A549 treated with CORT108297 at 1 μM for 4 hours (cell line): Measurements from ENCODE around the gene SEC24C. TPM values are rescaled to one million over a fixed set of nuclear protein-coding genes. Genes with fewer than 3 reads are reported as not detected.

Source experiments
- total RNA-seq: library from RNA; stranded (reverse); fragments of 200-300 nt; extraction: Qiagen RNA extraction; gene quantifications from 5 replicates; pipeline ENCODE4 v1.2.3, GENCODE V29; 2022

The SEC24C gene, protein sequence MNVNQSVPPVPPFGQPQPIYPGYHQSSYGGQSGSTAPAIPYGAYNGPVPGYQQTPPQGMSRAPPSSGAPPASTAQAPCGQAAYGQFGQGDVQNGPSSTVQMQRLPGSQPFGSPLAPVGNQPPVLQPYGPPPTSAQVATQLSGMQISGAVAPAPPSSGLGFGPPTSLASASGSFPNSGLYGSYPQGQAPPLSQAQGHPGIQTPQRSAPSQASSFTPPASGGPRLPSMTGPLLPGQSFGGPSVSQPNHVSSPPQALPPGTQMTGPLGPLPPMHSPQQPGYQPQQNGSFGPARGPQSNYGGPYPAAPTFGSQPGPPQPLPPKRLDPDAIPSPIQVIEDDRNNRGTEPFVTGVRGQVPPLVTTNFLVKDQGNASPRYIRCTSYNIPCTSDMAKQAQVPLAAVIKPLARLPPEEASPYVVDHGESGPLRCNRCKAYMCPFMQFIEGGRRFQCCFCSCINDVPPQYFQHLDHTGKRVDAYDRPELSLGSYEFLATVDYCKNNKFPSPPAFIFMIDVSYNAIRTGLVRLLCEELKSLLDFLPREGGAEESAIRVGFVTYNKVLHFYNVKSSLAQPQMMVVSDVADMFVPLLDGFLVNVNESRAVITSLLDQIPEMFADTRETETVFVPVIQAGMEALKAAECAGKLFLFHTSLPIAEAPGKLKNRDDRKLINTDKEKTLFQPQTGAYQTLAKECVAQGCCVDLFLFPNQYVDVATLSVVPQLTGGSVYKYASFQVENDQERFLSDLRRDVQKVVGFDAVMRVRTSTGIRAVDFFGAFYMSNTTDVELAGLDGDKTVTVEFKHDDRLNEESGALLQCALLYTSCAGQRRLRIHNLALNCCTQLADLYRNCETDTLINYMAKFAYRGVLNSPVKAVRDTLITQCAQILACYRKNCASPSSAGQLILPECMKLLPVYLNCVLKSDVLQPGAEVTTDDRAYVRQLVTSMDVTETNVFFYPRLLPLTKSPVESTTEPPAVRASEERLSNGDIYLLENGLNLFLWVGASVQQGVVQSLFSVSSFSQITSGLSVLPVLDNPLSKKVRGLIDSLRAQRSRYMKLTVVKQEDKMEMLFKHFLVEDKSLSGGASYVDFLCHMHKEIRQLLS
- 54.0 to 62.7 TPM (median 59.7 TPM) in 5 replicates for total RNA-seq

DNA sequence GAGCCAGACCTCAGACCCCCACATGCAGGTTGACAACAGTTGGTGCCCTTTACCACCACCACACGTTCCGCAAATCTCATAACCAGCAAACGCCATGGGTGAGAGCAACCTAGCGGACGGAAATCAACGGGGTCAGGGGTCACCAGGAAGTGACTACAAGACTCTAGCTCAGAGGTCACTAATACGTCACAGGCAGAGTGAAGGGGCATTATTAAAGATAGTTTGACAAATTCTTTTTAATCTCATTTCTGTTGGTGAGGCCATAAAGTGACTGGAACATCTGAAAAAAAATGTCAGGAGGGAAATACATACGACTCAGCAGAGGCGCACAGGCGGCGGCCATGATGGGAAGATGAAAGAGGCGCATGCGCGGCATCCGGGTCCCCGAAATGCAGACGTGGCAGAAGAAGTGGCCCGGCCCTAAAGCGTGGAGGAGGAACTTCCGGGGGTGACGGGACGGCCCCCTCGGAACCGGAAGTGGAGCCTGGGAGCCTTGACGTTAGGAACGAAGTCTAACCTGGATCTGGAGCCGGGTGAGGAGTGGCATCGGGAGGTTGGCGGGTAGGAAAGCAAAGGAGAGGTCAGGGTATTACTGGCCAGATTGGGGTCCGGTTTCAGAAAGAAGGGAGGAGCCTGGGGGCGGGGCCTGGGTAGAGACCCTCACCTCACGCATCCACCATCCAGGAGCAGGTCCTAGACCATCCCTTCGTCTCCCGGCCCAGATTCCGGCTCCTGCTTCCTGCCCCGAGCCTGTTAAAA, at the start of gene SEC24C:
TSS of gene SEC24C (plus strand) at position 468 of the 759 bp plus-strand sequence. CDS start 2,461 bp downstream, outside the sequence.

DNA sequence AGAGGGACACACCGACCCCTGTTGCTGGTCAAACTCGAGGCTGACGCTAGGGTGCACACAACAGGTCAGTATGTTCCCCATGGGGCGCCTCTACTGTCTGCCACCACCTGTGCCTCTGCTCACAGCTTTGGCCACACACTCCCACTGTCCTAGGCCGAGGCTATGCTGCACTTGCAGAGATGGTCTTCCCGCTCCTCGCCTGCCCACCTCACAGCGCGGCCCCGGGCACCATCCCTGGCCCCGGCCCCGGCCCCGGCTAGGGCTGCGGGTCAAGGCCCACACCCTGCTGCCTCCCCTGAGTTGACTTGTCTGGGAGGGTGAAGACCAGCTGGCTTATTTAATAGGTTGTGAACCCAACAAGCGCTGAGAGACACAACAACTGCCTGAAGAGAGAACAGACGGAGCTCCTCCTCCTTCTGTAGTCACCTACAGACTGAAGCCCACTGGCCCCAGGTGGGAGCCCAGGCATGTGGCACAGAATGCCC, 46.5 kb upstream of the SEC24C start, which contains the start of gene AGAP5:
TSS of gene AGAP5 (minus strand) at position 435 of the 485 bp plus-strand sequence. CDS start at position 81, 354 bp downstream.

DNA sequence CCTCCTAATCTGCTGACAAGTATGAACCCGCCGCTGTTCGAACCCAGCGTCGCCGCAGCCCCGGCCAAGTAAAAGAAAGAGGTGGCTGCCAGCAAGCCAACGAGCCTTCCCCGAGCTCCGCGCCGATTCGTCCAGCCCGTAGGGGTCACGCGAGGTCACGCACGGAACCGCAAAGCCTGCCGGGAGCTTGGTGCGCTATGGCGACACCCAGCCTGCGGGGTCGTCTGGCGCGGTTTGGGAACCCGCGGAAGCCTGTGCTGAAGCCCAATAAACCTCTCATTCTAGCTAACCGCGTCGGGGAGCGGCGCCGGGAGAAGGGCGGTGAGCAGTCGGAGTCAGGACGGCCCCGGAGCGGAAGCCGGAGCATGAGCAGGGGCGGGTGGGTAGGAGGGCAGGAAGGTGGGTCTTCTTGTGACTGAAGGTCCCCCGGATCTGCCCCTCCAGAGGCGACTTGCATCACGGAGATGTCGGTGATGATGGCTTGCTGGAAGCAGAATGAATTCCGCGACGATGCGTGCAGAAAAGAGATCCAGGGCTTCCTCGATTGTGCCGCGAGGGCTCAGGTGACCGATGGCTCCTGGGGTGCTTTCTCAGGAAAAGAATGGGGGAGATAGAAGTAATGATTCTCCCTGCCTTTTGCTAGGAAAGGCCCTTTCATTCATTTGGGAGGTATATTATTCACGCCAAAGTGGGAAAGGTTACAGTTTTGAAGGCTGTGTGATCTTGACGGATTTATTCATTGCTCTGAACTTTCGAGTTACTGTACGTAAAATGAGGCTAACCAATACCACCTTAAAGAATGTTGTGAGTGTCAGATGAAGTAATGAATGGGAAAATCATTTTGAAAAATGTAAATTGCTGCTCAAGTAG, 37.9 kb downstream of the SEC24C start, which contains the start of gene CHCHD1:
TSS of gene CHCHD1 (plus strand) at position 170 of the 870 bp plus-strand sequence. CDS start at position 198, 28 bp downstream.

DNA sequence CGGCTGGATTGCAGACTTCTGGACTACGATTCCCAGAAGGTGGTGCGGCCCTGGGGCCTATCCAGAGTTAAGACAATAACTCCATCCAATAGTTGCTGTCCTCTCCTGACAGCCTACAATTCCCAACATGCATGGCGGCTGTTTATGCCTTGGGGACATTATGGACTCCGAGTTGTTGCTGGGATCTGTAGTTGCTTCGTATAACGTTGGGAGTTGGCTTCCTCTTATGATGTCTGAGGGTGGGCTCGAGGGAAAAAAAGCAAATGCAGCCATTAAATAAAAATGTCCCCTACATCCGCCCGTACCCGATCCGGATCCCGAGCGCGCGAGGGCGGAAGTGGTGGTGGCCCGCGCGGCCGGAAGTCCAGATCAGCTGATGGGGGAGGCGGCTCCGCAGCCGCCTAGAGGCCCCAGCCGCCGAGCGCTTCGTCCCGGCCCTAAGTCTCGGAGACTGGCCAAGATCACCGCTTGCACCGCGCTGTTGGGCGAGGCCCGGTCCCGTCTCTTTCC, 41.1 kb downstream of the SEC24C start, which contains the start of gene ZSWIM8:
TSS of gene ZSWIM8 (plus strand) at position 396 of the 510 bp plus-strand sequence. CDS start 273 bp downstream, outside the sequence.

Other genes with a start within 250 kb of the SEC24C start
- gene PPP3CB, start 248.3 kb upstream of the SEC24C start, total RNA-seq: 16.0 to 20.4 TPM (median 17.8 TPM) in 5 replicates
- 9.5 to 12.0 TPM (median 11.5 TPM) in 5 replicates for gene USP54, start 153.0 kb upstream of the SEC24C start, total RNA-seq
- not detected in 5 replicates for gene MYOZ1, start 102.9 kb upstream of the SEC24C start, total RNA-seq
- 0.01 to 0.03 TPM (median 0.03 TPM) in 3 of 5 replicates, not detected in the others for gene SYNPO2L, start 88.3 kb upstream of the SEC24C start, total RNA-seq
- gene AGAP5, start 46.3 kb upstream of the SEC24C start, total RNA-seq: 2.1 to 2.9 TPM (median 2.4 TPM) in 5 replicates
- gene CHCHD1, start 37.7 kb downstream of the SEC24C start, total RNA-seq: 59.6 to 78.7 TPM (median 69.8 TPM) in 5 replicates
- gene ZSWIM8, start 41.2 kb downstream of the SEC24C start, total RNA-seq: 35.3 to 45.2 TPM (median 42.9 TPM) in 5 replicates
- gene NDST2, start 67.2 kb downstream of the SEC24C start, total RNA-seq: 14.2 to 18.9 TPM (median 17.3 TPM) in 5 replicates
- gene CAMK2G, start 130.2 kb downstream of the SEC24C start, total RNA-seq: 16.2 to 21.9 TPM (median 19.6 TPM) in 5 replicates
- gene PLAU, start 166.8 kb downstream of the SEC24C start, total RNA-seq: 109 to 124 TPM (median 120 TPM) in 5 replicates